Measurements from ENCODE around the gene TAMALIN.
"Not testable (repeated sequence)": the region's sequence is repeated elsewhere in the genome, so short reads cannot be mapped to it uniquely, and the experiment has no call there.

TAMALIN gene
- total RNA-seq = 16.1 to 119 (median 20.8) reads per million in 3 experiments

DNA sequence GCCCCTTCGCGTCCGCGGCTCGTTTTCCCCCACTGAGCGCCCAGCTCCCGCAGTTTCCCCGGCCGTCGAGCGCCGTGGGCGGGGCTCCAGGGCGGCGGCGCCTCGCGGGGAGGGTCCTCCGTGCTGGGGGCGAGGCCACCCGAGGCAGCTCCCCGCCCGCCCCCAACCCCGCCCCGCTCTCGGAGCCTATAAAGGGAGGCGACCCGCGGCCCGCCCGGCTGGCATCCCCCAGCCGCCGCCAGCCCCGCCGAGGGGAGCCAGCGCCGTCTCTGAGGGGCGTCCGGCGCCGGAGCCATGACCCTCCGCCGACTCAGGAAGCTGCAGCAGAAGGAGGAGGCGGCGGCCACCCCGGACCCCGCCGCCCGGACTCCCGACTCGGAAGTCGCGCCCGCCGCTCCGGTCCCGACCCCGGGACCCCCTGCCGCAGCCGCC lies at the start of gene TAMALIN:
TSS of gene TAMALIN (plus strand) at position 221 of the 432 bp plus-strand sequence. CDS start at position 295, 74 bp downstream.
- DNase-seq = peak; percentile 85

DNA sequence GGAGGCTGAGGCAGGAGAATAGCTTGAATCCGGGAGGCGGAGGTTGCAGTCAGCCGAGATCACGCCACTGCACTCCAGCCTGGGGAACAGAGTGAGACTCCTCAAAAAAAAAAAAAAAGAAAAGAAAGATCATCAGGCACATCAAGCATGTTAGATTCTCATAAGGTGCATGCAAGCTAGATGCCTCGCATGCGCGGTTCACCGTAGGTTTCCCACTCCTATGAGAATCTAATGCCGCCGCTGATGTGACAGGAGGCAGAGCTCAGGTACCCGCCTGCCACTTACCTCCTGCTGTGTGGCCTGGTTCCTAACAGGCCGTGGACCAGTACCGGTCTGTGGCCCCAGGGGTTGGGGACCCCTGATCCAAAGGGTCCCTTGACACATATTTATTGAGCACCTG lies 48.2 kb upstream of the TAMALIN start:
- DNase-seq = no peak

DNA sequence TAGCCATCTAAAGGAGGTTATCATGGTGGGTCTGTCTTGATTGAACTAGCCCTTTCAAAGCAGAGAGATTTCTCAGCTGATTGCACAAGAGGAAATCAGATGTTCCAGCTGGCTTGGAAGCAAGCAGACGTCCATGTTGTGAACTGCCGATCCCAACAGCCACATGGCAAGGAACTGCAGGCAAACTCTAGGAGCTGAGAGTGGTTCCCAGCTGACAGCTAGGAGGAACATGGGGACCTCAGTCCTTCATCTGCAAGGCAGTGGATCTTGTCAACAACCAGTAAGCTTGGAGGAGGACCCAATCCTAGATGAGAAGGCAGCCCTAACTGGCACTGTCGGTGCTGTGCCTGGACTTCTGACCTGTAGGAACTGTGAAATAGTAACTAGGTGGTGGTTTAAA lies 47.5 kb upstream of the TAMALIN start:
- DNase-seq = no peak

DNA sequence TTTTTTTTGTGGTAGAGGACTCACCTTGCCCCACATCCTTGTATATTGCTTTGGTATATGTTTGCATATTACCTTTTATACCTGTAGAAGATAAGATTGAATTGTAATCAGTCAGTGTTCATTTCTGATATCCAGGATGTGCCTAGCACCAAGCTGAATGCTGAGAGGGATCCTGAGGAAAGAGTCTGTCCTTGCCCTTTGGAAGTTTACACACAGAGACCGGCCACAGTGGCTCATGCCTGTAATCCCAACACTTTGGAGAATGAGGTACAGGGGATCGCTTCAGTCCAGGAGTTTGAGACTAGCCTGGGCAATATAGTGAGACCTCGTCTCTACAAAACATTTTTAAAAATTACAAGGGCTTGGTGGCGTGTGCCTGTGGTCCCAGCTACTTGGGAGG lies 46.8 kb upstream of the TAMALIN start:
- DNase-seq = no peak

DNA sequence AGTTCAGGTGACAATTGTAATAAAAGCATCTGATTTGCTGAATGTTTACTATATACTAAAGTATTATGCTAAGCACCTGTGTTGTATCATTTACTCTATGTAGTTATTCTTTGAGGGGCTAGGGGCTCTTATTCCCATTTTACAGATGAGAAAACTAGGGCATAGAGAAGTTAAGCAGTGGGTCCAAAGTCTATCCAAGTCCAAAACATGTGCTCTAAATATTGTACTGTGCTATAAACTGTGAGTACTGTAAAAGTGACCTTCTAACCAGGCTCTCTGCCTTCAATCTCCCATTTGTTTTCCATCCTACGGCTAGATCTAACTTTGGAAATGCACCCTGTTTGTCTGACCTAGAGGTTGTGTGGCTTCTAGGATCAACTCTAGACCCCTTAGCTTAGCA lies 46.3 kb upstream of the TAMALIN start:
- DNase-seq = no peak

DNA sequence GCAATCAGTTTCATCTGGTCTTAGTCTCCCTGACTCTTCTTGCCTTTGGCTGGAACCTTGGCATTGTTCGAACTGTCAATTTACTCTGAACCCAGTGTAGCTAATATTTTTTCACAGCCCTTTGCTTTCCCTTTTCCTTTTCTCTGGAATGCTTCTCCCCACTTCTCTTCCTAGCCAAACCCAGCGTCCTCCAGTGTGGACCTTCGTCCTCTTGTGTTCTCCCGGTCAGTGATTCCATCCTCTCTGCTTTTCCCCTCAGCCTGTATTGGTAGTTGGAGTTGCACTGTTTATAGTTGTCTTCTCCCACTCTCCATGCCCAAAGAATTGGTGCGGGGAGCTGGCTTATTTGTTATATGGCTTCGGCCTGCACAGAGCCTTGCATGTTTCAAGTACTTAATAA lies 45.9 kb upstream of the TAMALIN start:
- DNase-seq = no peak

DNA sequence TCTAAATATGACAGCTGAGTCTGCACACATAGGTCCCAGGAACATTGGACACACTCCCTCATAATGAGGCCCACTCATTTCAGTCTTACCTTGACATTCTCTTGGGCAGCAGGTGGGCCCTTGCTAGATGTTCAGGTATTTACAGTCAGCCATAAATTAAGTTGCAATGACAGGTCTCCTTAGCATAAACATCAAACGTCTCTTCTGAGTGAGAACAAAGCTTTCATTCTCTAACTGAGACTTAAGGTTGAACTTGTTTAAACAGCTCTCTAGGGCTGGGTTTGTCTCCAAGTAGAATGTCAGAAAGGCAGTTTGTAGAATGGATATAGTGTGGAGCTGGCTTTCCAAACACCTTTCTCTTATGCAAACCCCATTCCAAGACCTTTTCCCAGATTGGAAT lies 44.9 kb upstream of the TAMALIN start:
- DNase-seq = no peak

DNA sequence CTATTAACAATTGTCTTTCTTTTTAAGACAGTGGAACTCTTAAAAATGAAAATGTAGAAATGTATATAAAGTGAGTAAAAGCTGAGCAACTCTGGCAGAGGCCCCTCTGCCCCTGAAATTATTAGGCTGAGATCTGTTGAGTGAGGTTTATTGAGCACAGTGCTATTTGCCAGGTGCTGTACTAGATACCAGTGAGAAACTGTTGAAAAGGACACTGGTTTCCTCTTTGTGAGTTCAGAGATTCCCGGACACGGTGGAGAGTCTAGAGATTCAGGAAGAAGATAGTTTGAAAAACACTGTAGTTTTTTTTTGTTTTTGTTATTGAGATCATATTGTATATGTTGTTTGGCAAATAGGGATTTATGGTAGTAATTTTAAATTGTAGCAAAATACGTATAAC lies 44.0 kb upstream of the TAMALIN start:
- DNase-seq = no peak

DNA sequence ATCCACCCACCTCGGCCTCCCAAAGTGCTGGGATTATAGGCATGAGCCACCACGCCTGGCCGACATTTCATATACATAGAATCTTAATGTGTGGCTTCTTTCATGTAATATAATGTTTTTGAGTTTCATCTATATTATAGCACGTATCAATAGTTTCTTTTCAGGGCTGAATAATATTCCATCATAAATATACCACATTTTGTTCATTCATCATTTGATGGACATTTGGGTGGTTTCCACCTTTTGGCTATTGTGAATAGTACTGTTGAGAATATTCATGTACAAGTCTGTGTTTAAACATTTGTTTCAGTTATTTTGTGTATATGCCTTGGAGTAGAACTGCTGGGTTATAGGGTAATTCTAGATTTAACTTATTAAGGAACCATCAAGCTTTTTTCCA lies 43.3 kb upstream of the TAMALIN start:
- DNase-seq = no peak

DNA sequence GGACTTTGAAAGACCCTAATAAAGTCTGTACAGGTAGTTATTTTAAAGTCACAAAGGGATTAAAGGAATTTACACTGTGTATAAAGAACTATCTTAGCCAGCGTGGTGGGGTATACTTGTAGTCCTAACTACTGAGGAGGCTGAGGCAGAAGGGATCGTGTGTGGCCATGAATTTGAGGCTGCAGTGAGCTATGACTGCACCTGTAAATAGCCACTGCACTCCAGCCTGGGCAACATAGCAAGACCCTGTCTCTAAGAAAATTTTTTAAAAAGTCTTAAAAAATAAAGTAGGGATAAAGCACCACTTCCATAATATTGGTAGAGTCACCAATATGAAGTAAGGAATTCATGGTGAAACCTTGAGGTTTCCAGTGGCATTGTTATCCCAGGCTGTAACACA lies 37.1 kb upstream of the TAMALIN start:
- no peak for DNase-seq

DNA sequence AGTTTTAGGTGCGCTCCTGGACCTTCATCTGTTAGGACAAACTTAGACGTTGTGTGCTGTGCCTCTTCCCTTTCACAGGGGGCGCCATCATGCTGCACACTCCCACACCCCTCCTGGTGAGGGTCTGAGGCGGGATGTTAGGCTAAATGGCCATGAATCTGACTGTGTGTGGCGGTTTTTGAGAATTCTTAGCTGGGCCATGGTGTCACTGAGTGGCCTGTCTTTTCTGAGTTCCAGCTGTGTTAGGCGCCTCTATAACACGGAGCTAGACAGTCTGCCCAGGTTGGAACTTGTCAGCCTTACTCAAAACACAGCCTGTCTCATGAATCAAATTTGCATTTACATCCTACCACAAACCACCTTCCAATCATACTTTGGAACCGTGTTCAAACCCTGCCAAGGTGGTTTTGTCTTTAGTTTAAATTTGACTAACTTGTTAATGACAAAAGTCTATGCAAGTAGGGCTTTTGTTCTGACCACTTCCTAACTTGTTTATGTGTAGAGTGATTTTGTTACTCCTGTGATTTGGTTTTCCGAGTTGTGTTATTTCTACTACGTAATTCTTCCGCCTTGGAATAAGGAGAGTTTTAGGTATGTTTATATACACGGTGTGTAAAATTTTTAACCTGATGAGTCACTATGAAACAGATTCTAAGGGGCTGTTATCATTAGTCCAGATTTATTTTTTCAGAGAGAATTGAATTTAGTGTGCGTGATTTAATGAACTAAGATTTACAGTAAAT lies 35.7 kb upstream of the TAMALIN start:
- peak; percentile 55 for DNase-seq

DNA sequence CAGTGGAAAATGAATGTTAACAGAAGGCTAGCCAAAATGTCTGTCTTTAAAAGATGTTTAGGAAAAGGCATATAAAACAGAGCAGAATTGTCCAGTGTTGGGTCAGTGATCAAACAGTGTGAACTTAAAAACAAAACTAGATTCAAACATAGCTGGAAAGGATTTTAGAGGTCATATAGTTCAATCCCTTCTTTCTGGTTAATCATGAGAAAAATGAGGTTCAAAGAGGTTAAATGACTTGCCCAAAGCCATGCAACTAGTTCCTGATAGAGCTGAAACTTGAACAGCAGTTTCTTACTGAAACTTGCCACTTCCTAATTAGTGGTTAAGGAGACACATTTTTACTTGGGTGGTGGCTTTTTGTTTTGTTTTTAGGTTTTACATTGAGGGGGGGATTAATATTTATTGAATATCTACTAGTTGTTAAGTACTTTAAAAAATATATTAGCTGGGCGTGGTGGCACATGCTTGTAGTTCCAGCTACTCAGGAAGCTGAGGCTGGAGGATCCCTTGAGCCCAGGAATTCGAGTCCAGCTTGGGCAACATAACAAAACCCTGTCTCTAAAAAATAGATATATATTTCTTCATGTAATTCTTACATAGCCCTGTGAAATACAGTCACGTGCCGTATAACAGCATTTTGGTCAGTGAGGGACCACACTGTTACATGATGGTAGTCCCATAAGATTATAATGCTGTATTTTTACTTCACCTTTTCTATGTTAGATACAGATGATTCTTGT lies 34.9 kb upstream of the TAMALIN start:
- DNase-seq = no peak

DNA sequence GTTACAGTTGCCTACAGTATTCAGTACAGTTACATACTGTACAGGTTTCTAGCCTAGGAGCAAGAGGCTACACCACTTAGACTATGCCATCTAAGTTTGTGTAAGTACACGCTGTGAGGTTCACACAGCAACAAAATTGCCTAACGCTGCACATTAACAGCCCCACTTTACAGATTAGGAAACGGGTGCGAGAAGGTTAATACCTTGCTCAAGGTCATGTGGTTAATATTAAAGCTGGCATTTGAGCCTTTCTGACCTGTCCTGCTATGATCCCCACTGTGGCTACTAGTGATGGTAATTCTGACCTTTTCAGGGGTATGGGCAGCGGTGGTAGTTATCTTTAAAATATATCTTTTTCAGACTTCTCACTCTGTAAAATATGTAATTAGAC lies 34.3 kb upstream of the TAMALIN start:
- DNase-seq = no peak

DNA sequence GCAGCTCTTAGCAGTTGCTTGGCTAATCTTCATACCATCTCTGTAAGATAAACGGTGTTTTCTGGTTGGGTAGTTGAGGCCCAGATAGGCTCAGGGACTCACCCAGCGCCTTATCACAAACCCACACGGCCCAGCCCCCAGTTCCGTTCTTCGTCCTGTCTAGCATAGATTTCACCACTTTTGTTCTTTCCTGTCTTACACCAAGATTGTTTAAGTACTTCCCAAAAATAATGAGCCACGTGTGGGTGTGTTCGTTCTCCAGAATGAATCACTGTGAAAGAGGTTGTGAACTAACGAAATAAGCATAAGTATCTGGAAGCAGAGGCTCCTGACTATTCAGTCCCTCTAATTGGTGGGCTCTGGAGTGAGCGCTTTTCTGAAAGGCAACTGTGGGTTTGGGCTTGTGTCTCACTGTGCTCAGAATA lies 33.9 kb upstream of the TAMALIN start:
- peak; percentile 54 for DNase-seq

DNA sequence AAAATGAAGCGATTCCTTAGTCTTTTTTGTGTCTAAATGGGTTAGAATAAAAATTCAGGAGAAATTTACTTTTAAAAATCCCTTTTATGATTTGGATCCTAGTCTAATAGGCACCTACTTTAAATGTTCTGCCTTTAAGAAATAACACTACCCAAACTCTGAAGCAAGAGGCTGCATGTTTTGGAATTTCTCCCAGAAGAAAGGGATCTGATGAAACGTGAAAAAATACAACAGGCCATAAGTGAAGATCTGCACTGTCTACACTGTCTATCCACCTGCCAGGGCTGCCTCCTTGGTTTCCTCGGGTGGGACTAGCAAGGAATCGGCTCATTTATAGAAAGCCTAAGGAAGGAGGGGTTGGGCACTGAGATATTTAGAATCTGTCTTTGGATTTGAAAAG lies 33.2 kb upstream of the TAMALIN start:
- no peak for DNase-seq

DNA sequence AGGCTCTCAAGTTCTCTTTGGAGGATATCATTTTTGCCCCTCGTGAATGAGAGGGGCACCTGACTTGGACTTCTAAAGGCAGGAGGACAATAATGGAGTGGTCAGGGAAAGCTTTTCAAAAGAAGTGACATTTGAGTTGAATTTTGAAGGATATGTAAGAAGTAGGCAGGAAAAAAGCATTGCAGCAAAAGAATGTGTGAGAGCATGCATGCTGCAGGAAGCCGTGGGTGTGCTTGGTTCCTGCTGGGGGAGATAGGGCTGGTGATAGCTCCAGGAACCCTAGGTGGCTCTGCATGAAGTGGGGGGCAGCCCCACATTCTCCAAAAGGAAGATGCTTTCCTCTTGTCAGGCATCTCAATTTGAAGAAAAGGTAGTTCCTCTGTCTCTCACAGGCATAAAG lies 32.1 kb upstream of the TAMALIN start:
- DNase-seq = no peak

DNA sequence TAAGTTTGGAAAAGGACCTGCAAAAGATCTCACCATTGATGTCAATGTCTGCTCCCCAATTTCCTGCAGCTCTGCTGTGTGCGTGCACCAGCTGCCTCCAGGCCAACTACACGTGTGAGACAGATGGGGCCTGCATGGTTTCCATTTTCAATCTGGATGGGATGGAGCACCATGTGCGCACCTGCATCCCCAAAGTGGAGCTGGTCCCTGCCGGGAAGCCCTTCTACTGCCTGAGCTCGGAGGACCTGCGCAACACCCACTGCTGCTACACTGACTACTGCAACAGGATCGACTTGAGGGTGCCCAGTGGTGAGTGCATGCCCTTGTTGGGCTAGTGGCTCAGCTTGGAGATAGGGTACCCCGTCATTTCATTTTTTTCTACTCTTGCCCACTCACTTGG lies 31.6 kb upstream of the TAMALIN start:
- DNase-seq = no peak

DNA sequence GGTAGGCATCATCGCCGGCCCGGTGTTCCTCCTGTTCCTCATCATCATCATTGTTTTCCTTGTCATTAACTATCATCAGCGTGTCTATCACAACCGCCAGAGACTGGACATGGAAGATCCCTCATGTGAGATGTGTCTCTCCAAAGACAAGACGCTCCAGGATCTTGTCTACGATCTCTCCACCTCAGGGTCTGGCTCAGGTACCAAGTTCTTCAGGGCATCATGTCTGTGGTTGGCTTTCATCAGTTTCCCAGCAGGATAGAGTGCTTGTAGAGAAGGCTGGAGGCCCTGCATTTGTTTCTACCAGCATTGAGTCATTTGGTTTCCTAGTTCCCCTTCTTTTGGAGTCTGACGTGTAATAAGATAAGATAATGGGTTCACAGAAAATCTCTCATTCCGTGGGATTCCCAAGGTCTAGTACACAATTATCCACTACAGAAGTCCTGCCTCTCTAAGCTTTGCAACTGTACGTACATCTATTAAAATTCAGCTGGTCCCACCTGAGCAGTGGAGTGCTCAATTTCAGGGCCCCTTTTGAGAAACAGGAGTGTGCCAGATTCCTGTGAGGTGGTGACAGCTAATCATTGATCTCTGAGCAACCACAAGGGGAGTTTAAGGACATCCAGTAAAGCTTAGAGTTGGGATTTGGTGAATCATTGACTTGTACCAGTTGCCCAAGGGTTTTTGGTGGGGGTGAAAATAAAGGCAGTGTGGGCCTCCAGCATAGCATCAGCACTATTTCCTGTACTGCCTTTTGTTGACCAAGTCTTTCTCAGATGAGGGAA lies 30.2 kb upstream of the TAMALIN start:
- no peak for DNase-seq

DNA sequence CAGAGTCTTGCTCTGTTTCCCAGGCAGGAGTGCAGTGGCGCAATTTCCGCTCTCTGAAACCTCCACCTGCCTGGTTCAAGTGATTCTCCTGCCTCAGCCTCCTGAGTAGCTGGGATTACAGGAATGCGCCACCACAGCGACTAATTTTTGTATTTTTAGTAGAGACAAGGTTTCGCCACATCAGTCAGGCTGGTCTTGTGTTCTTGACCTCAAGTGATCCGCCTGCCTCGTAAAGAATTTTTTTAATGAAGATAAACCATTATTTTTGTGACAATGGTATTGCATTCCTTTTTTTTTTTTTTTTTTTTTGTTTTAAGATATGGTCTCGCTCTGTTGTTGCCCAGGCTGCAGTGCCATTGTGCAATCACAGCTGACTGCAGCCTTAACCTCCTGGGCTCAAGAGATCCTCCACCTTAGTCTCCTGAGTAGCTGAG lies 29.4 kb upstream of the TAMALIN start:
- no peak for DNase-seq

DNA sequence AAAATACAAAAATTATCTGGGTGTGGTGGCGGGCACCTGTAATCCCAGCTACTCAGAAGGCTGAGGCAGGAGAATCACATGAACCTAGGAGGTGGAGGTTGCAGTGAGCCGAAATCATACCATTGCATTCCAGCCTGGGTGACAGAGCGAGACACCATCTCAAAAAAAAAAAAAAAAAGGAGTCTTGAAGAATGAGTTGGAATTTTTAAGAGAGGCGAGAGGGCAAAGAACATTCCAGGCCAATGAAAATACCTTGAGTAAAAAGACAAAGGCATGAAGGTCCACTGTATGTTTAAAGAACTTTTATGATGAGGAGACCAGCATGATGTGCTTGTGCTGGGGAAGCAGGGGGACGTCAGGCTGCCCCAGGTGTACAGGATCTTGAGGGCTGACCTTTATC lies 27.4 kb upstream of the TAMALIN start:
- not testable (repeated sequence) for DNase-seq

DNA sequence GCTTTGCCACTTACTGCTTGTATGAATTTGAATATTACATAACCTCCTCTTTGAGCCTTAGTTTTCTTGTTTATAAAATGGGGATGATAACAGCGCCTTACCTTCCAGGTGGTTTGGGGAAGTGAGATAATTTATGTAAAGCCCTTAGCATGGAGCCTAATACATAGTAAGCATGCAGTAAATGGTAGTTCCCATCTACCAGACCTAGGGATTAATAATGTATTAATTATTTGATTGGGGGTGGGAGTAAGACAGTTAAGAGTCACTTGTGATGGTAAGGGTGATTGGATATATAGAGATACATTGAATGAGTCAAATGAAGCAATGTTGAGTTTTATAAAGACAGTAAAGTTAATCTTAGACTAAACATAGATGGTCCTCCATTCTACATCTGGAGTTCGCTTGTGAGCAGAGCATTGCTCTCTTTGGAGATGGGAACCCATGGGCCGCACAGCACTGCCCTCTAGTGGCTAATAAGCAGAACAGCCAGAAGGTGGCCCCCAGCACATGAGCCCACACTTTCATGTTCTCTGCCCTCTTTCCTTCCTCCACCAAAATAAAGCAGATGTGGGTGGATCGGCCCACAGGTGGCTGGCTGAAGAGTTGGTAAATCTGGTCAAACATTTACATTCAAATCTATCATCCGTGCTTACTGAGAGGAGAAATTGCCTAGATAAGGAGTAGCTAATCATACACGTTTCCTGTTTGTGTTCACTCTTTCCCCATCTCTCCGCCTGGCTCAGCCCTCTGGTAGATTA lies 26.5 kb upstream of the TAMALIN start:
- peak; percentile 64 for DNase-seq

DNA sequence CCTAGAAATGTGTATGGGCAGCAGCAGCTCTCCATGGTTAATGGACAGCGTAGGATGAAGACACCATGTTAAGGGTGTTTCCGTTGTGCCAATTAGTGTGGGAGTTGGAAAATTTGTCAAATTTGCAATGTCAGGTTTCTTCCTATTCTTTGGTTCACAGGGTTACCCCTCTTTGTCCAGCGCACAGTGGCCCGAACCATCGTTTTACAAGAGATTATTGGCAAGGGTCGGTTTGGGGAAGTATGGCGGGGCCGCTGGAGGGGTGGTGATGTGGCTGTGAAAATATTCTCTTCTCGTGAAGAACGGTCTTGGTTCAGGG lies 26.0 kb upstream of the TAMALIN start:
- no peak for DNase-seq

DNA sequence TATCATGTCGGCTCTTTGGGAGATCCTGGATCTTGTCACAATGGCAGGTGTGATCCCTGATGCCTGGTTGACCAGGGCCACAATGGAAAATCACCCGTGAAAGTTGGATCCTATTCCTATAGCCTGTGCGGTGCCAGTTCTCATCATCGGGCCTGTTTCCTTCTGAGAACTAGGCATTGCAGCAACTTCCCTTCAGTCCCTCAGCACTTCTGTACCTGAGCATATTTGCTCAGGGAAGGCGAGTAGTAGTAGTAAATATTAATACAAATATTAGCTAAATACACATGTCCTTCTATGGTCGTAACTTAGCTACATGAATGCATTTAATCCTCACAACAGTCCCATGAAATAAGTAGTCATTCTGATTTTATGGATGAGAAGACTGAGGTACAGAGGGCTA lies 22.1 kb upstream of the TAMALIN start:
- no peak for DNase-seq
